ENCODE measurements around the gene PPIL1.

The PPIL1 gene

DNA sequence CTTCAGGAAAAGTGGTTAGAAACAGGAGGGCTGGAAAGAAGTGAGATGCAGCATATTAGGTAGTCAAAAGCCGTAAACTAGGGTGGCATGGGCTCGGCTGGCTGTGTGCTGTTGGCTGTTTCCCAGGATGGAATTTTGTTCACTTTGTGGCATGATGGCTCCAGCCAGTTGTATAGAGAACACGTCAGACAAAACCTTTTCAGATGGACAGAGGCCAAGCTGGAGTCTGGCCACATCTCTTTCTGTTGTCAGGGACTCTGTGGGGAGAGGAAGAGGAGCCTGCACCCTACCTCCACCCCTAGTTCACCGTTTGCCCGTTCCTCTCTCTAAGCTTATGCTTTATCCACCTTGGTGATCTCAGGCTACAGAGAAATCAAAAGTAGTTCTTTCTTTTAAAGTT lies 33.2 kb upstream of the PPIL1 start:
- TF ChIP-seq, protein P1, sequence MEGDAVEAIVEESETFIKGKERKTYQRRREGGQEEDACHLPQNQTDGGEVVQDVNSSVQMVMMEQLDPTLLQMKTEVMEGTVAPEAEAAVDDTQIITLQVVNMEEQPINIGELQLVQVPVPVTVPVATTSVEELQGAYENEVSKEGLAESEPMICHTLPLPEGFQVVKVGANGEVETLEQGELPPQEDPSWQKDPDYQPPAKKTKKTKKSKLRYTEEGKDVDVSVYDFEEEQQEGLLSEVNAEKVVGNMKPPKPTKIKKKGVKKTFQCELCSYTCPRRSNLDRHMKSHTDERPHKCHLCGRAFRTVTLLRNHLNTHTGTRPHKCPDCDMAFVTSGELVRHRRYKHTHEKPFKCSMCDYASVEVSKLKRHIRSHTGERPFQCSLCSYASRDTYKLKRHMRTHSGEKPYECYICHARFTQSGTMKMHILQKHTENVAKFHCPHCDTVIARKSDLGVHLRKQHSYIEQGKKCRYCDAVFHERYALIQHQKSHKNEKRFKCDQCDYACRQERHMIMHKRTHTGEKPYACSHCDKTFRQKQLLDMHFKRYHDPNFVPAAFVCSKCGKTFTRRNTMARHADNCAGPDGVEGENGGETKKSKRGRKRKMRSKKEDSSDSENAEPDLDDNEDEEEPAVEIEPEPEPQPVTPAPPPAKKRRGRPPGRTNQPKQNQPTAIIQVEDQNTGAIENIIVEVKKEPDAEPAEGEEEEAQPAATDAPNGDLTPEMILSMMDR (IDR thresholded peaks at IDR 0.05; ENCODE audit: low read depth, low read length): no peak
- peaks cover 16% of the 10 kb centered on the region for H3K36me3 ChIP-seq
- H3K4me1 ChIP-seq: peaks cover 4% of the 10 kb centered on the region
- no peak for DNase-seq
- no peaks in the 10 kb centered on the region for H3K27me3 ChIP-seq
- H3K9me3 ChIP-seq: no peaks in the 10 kb centered on the region
- H3K4me3 ChIP-seq (ENCODE audit: low read depth, low read length): no peak overlapping the region

DNA sequence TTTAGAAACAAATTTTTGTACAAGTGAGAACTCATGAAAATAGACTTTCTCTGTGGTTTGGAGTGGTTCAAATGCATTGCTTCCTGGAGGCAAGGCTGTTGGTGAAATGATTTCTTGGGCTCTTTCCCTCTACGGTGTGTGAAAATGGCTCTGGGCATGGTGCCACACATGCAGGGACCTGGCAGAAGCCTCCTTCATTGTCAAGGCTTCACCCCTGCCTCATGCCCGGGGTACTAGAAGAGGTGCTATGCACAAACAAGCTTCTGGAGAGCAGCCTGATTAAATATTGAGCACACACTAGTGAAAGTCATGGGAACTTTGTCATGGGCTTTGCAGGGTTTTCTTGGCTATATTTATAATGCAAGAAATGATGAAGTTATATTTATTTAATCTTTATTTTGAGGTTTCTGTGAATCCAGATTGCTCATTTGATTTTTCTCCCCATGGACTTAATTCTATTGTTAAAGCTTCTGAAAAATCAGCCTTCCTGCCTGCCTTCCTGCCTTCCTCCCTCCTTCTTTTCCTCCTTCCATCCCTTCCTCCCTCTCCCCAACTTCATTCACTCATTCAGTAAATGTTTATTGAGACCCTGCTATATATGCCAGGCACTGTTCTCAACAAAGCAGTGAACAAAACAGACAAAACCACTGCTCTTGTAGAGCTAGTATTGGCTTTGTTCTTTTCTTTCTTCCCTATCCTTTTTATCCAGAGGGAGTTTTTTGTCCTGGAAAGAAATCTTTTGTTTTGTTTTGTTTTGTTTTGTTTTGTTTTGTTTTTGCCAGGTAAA lies 32.1 kb upstream of the PPIL1 start:
- DNase-seq: no peak
- H3K36me3 ChIP-seq: peaks cover 25% of the 10 kb centered on the region
- TF ChIP-seq, protein P1 (IDR thresholded peaks at IDR 0.05; ENCODE audit: low read depth, low read length): no peak
- H3K4me1 ChIP-seq: no peaks in the 10 kb centered on the region
- no peak overlapping the region for H3K4me3 ChIP-seq (ENCODE audit: low read depth, low read length)
- H3K9me3 ChIP-seq: no peaks in the 10 kb centered on the region
- H3K27me3 ChIP-seq: no peaks in the 10 kb centered on the region

DNA sequence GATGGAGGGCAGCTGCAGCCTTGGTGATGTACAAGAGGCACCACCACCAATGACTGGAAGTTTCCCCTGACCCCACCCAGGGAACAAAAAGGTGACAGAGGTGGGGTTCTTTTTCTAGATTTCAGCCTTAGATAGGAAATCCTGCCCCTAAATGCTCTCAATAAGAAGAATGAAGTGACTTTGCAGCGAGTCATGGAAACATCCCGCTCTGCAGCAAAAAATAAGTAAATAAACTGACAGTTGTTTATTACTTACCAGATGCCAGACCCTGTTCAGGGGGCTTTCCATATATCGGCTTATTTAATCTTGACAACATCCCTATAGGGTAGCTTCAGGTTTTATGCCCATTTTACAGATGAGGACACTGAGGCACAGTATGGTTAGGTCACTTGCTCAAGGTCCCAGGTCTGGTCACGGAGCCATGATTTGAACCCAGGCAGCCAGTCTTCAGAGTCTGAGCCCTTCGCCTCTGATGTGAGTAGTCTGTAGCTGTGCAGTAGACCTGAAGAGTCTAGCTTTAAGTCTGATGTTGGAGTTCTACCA lies 30.3 kb upstream of the PPIL1 start:
- peaks cover 33% of the 10 kb centered on the region for H3K36me3 ChIP-seq
- H3K9me3 ChIP-seq: no peaks in the 10 kb centered on the region
- TF ChIP-seq, protein P1 (IDR thresholded peaks at IDR 0.05; ENCODE audit: low read depth, low read length): no peak
- DNase-seq: no peak
- no peaks in the 10 kb centered on the region for H3K4me1 ChIP-seq
- no peak overlapping the region for H3K4me3 ChIP-seq (ENCODE audit: low read depth, low read length)
- H3K27me3 ChIP-seq: no peaks in the 10 kb centered on the region

DNA sequence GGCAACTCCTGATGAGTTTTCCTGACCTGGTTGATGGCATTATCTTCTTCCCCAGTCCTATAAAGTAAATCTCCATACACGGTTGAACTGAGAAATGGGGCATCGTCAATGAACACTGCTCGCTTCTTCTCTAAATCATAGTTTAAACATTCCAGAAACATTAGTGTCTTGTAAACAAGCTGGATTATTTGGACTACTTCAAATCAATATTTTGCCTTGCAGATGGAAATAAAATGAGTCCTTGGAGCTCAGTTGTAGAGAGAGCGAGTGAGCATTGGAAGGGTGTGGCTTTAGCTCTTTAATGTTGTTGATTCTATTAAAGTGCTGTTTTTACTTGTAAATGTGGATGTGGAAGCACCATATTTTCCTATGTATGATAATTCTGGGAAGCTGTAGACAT lies 29.5 kb upstream of the PPIL1 start:
- H3K27me3 ChIP-seq: no peaks in the 10 kb centered on the region
- peaks cover 40% of the 10 kb centered on the region for H3K36me3 ChIP-seq
- no peaks in the 10 kb centered on the region for H3K4me1 ChIP-seq
- no peaks in the 10 kb centered on the region for H3K9me3 ChIP-seq
- DNase-seq: no peak
- TF ChIP-seq, protein P1 (IDR thresholded peaks at IDR 0.05; ENCODE audit: low read depth, low read length): no peak
- H3K4me3 ChIP-seq (ENCODE audit: low read depth, low read length): no peak overlapping the region

DNA sequence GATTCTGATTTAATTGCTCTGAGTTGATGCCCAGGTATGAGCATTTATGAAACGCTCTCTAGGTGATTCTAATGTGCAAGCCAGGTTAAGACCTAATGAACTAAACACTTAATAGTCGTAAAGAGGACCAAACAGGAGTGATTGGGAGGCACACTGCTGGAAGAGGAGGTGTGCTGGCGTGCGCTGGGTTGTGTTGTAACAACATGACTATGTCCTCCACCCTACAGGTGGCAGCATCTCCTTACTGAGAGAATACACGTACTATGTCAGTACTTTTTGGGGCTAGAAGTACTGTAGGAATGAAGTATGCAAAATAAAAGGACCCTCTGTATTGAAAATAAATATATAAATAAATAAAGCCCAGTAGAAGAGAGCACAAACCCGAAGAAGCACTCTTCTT lies 23.0 kb upstream of the PPIL1 start:
- H3K9me3 ChIP-seq: no peaks in the 10 kb centered on the region
- H3K27me3 ChIP-seq: no peaks in the 10 kb centered on the region

More for the DNA sequence above, 23.0 kb upstream of the PPIL1 start:
- H3K4me1 ChIP-seq: no peaks in the 10 kb centered on the region
- DNase-seq: no peak
- H3K4me3 ChIP-seq (ENCODE audit: low read depth, low read length): no peak overlapping the region
- TF ChIP-seq, protein P1 (IDR thresholded peaks at IDR 0.05; ENCODE audit: low read depth, low read length): peak; percentile 35
- H3K36me3 ChIP-seq: peaks cover 24% of the 10 kb centered on the region
